Stimulated activated CD8-positive, alpha-beta memory T cell treated with anti-CD3 and anti-CD28 coated beads, Interleukin-12 subunit alpha, Interleukin-12 subunit beta, amount 100 ng/mL, for 1 hour (primary cell): ENCODE results near the gene KRT80.
A peak's percentile ranks its signal among the peaks of the same experiment; 100 is the strongest.

Experiments used
- DNase-seq: peaks from one replicate; pipeline ENCODE4 v3.0.0-alpha.2; 2020; ENCODE audit warnings: low read depth

KRT80 gene

GRCh38 chr12:52155048-52155868 is 36.6 kb downstream of the KRT80 start:
- no peak for DNase-seq

GRCh38 chr12:52152905-52153317 is 38.9 kb downstream of the KRT80 start:
- DNase-seq = no peak

- peak; percentile 37 for DNase-seq
These were observed 39.7 kb downstream of the KRT80 start for GRCh38 chr12:52151837-52152783.

- DNase-seq = no peak
These were observed 40.5 kb downstream of the KRT80 start for GRCh38 chr12:52151153-52151836.

- no peak for DNase-seq
These were observed 42.1 kb downstream of the KRT80 start for GRCh38 chr12:52149651-52150241.

- DNase-seq = no peak
These were observed 42.6 kb downstream of the KRT80 start for GRCh38 chr12:52149182-52149641.

GRCh38 chr12:52148464-52149181 is 43.2 kb downstream of the KRT80 start:
- DNase-seq = no peak

- DNase-seq = no peak
These were observed 43.8 kb downstream of the KRT80 start for GRCh38 chr12:52147964-52148463.

- no peak for DNase-seq
These were observed 44.3 kb downstream of the KRT80 start for GRCh38 chr12:52147367-52147963.

- no peak for DNase-seq
These were observed 44.9 kb downstream of the KRT80 start for GRCh38 chr12:52146822-52147366.

- DNase-seq = no peak
These were observed 45.6 kb downstream of the KRT80 start for GRCh38 chr12:52146089-52146821.

GRCh38 chr12:52145228-52146088 is 46.4 kb downstream of the KRT80 start:
- no peak for DNase-seq

GRCh38 chr12:52144512-52145227 is 47.1 kb downstream of the KRT80 start:
- no peak for DNase-seq

GRCh38 chr12:52142431-52142830 is 49.4 kb downstream of the KRT80 start:
- no peak for DNase-seq

GRCh38 chr12:52141875-52142274 is 49.9 kb downstream of the KRT80 start:
- DNase-seq = no peak

- DNase-seq = no peak
These were observed 50.5 kb downstream of the KRT80 start for GRCh38 chr12:52141306-52141705.

- DNase-seq = no peak
These were observed 52.2 kb downstream of the KRT80 start for GRCh38 chr12:52139579-52140062.

GRCh38 chr12:52139147-52139546 is 52.7 kb downstream of the KRT80 start:
- DNase-seq = no peak
